Activated CD8-positive, alpha-beta T cell treated with anti-CD3 and anti-CD28 coated beads for 36 hours (primary cell): ENCODE results near the gene CYBC1. TPM values are rescaled to one million over a fixed set of nuclear protein-coding genes. Genes with fewer than 3 reads are reported as not detected.

Experiments used
- ATAC-seq: fragments of 200-7000 bp; cut with Tn5 transposase; one replicate; pipeline ENCODE4 v1.10.0; 2021; ENCODE audit warnings: mild to moderate bottlenecking, moderate library complexity
- CTCF ChIA-PET: fragments of 350-600 bp; sonication (Branson Sonifier 250); formaldehyde crosslinking; loops from one replicate; lab custom pipeline; 2021; ENCODE audit warnings: antibody characterized with exemption; lab: Charles Lee
- POLR2A ChIA-PET: fragments of 350-600 bp; sonication (Branson Sonifier 250); formaldehyde crosslinking; loops from one replicate; lab custom pipeline; 2021; ENCODE audit warnings: antibody characterized with exemption; lab: Charles Lee
- DNase-seq: peaks from one replicate; pipeline ENCODE4 v3.0.0-alpha.2; 2020
- H3K27ac Mint-ChIP-seq: one replicate; pipeline ENCODE4 v1.8.0; 2021; ENCODE audit warnings: mild to moderate bottlenecking, mixed read lengths
- H3K27me3 Mint-ChIP-seq: one replicate; pipeline ENCODE4 v1.8.0; 2021; ENCODE audit warnings: mixed read lengths
- H3K36me3 Mint-ChIP-seq: one replicate; pipeline ENCODE4 v1.8.0; 2021; ENCODE audit warnings: low read depth, mixed read lengths
- H3K4me1 Mint-ChIP-seq: one replicate; pipeline ENCODE4 v1.8.0; 2021; ENCODE audit warnings: low read depth, mixed read lengths
- H3K4me3 Mint-ChIP-seq: one replicate; pipeline ENCODE4 v1.8.0; 2021; ENCODE audit warnings: mild to moderate bottlenecking, moderate library complexity, mixed read lengths
- H3K9me3 Mint-ChIP-seq: one replicate; pipeline ENCODE4 v1.8.0; 2021; ENCODE audit warnings: mixed read lengths
- CTCF ChIP-seq: fragments of 200-600 bp; IDR thresholded peaks from one replicate; pipeline ENCODE4 v1.8.0; 2022; ENCODE audit warnings: antibody characterized with exemption, mild to moderate bottlenecking
- intact Hi-C: fragments of 100-400 bp; cut with micrococcal nuclease; formaldehyde crosslinking; loops from one replicate; pipeline ENCODE4 v1.10.0; 2022
- total RNA-seq, 2 experiments: library from RNA; stranded (reverse); gene quantifications; one replicate each; pipeline ENCODE4 v1.2.3, GENCODE V29; 2021

Gene CYBC1
- total RNA-seq, 2 experiments from 2014 or later: 189 to 192 TPM

- ATAC-seq: no peak
- intact Hi-C loops: no loop called here
- Mint-ChIP-seq H3K4me1 (peaks cover 6% of the 10 kb centered on the region), H3K4me3 (no peak overlapping the region), H3K27ac (no peak overlapping the region), H3K27me3 (no peaks in the 10 kb centered on the region), H3K36me3 (peaks cover 6% of the 10 kb centered on the region), H3K9me3 (no peaks in the 10 kb centered on the region)
- DNase-seq: no peak
- no peak for TF ChIP-seq CTCF
- CTCF ChIA-PET: no interaction called here
- POLR2A ChIA-PET: no interaction called here
These were observed 27.4 kb upstream of the CYBC1 start for GRCh38 chr17:82477934-82478333.

- intact Hi-C loops: no loop called here
- Mint-ChIP-seq H3K4me1 (peaks cover 6% of the 10 kb centered on the region), H3K27me3 (no peaks in the 10 kb centered on the region), H3K36me3 (peaks cover 8% of the 10 kb centered on the region), H3K9me3 (no peaks in the 10 kb centered on the region), H3K4me3 (no peak overlapping the region), H3K27ac (no peak overlapping the region)
- no peak for TF ChIP-seq CTCF
- DNase-seq (no peak), ATAC-seq (no peak)
- CTCF ChIA-PET: interaction anchor here (0.6 to 1.9 kb wide), 3 partner anchors 76 to 118 kb away, joined by 3 to 7 read pairs (median 3); no protein-coding TSS in a partner anchor
- POLR2A ChIA-PET: interaction anchor here (1.5 kb wide), 1 partner anchor 29 kb away, joined by 5 read pairs; no protein-coding TSS in a partner anchor
These were observed 24.9 kb upstream of the CYBC1 start for GRCh38 chr17:82475458-82475857.

GRCh38 chr17:82474223-82475010, 23.9 kb upstream of the CYBC1 start:
- DNase-seq (no peak), ATAC-seq (no peak)
- Mint-ChIP-seq H3K36me3 (peaks cover 11% of the 10 kb centered on the region), H3K4me3 (no peak overlapping the region), H3K4me1 (peaks cover 6% of the 10 kb centered on the region), H3K27me3 (no peaks in the 10 kb centered on the region), H3K27ac (no peak overlapping the region), H3K9me3 (no peaks in the 10 kb centered on the region)
- intact Hi-C loops: no loop called here
- no peak for TF ChIP-seq CTCF
- ChIA-PET CTCF (interaction anchor here (1.9 kb wide), 1 partner anchor 79 kb away, joined by 7 read pairs; no protein-coding TSS in a partner anchor), POLR2A (no interaction called here)

GRCh38 chr17:82470065-82470464, 19.5 kb upstream of the CYBC1 start:
- TF ChIP-seq CTCF: no peak
- CTCF ChIA-PET: no interaction called here
- DNase-seq: no peak
- Mint-ChIP-seq H3K9me3 (no peaks in the 10 kb centered on the region), H3K27ac (no peak overlapping the region), H3K36me3 (peaks cover 24% of the 10 kb centered on the region), H3K4me1 (peaks cover 1% of the 10 kb centered on the region), H3K4me3 (no peak overlapping the region), H3K27me3 (no peaks in the 10 kb centered on the region)
- intact Hi-C loops: no loop called here
- POLR2A ChIA-PET: interaction anchor here (0.6 kb wide), 1 partner anchor 46 kb away, joined by 3 read pairs; no protein-coding TSS in a partner anchor
- no peak for ATAC-seq

- no peak for TF ChIP-seq CTCF
- Mint-ChIP-seq H3K4me3 (no peak overlapping the region), H3K9me3 (no peaks in the 10 kb centered on the region), H3K27ac (no peak overlapping the region), H3K36me3 (peaks cover 34% of the 10 kb centered on the region), H3K4me1 (peaks cover 6% of the 10 kb centered on the region), H3K27me3 (no peaks in the 10 kb centered on the region)
- ATAC-seq (no peak), DNase-seq (no peak)
- ChIA-PET CTCF (no interaction called here), POLR2A (no interaction called here)
- intact Hi-C loops: no loop called here
These were observed 18.1 kb upstream of the CYBC1 start for GRCh38 chr17:82468692-82469091.
